Mesenchymal stem cell (in vitro differentiated cells and primary cell): ENCODE data around the gene DHODH.
"Not testable (repeated sequence)": the region's sequence is repeated elsewhere in the genome, so short reads cannot be mapped to it uniquely, and the experiment has no call there.

Experiments
- DNase-seq: peaks from one replicate; pipeline ENCODE4 v3.0.0-alpha.2; 2013
- H2AFZ ChIP-seq: one replicate; pipeline ENCODE4 v1.6.1; 2013; ENCODE audit warnings: low read depth, mild to moderate bottlenecking, control low read depth, inconsistent platforms, low read length, moderate library complexity
- H2AK5ac ChIP-seq: 2 replicates; pipeline ENCODE4 v1.6.1; 2013; ENCODE audit warnings: low read length, moderate library complexity, mild to moderate bottlenecking, inconsistent platforms; ENCODE audit not compliant: severe bottlenecking
- H2BK120ac ChIP-seq: one replicate; pipeline ENCODE4 v1.6.1; 2013; ENCODE audit warnings: low read depth, mild to moderate bottlenecking, inconsistent platforms, low read length, moderate library complexity
- H2BK12ac ChIP-seq, 2 experiments: one replicate each; pipeline ENCODE4 v1.6.1; 2013; ENCODE audit warnings: inconsistent platforms in 2 of 2, low read length in 2 of 2, mild to moderate bottlenecking in 2 of 2, moderate library complexity in 2 of 2, control low read depth in 1 of 2
- H2BK15ac ChIP-seq: one replicate; pipeline ENCODE4 v1.6.1; 2013; ENCODE audit warnings: mild to moderate bottlenecking, low read depth, inconsistent platforms; ENCODE audit not compliant: poor library complexity, severe bottlenecking
- H2BK5ac ChIP-seq: 2 replicates; pipeline ENCODE4 v1.6.1; 2013; ENCODE audit warnings: low read depth, mild to moderate bottlenecking, low read length, control low read depth, inconsistent platforms; ENCODE audit not compliant: poor library complexity, severe bottlenecking
- H3K14ac ChIP-seq, 2 experiments: one replicate each; pipeline ENCODE4 v1.6.1; 2013; ENCODE audit warnings: inconsistent platforms in 2 of 2, low read length in 2 of 2, control low read depth in 1 of 2, mild to moderate bottlenecking in 1 of 2, moderate library complexity in 1 of 2
- H3K18ac ChIP-seq, 2 experiments: one replicate each; pipeline ENCODE4 v1.6.1; 2013; ENCODE audit warnings: inconsistent platforms in 2 of 2, low read length in 2 of 2, control low read depth in 1 of 2, low read depth in 1 of 2, mild to moderate bottlenecking in 1 of 2
- H3K23ac ChIP-seq, 2 experiments: one replicate each; pipeline ENCODE4 v1.6.1; 2013; ENCODE audit warnings: inconsistent platforms in 2 of 2, low read length in 2 of 2, mild to moderate bottlenecking in 2 of 2, moderate library complexity in 2 of 2, control low read depth in 1 of 2
- H3K27ac ChIP-seq: 2 replicates; pipeline ENCODE4 v1.5.1; 2013; ENCODE audit warnings: mild to moderate bottlenecking, moderate library complexity, low read length, control low read depth, inconsistent platforms; ENCODE audit not compliant: poor library complexity, severe bottlenecking
- H3K27me3 ChIP-seq, 2 experiments: 2 replicates each; pipeline versions ENCODE4 v1.6.1 to v1.7.0; 2013; ENCODE audit warnings: low read length in 2 of 2, mild to moderate bottlenecking in 2 of 2, moderate library complexity in 2 of 2, control low read depth in 1 of 2, inconsistent platforms in 1 of 2; ENCODE audit not compliant: control insufficient read depth in 1 of 2, insufficient read depth in 1 of 2
- H3K36me3 ChIP-seq, 2 experiments: 2 replicates each; pipeline versions ENCODE4 v1.6.1 to v1.7.0; 2013; ENCODE audit warnings: low read length in 2 of 2, control low read depth in 1 of 2, inconsistent platforms in 1 of 2, low read depth in 1 of 2, mild to moderate bottlenecking in 1 of 2; ENCODE audit not compliant: insufficient read depth in 2 of 2, control insufficient read depth in 1 of 2
- H3K4ac ChIP-seq, 2 experiments: one replicate each; pipeline ENCODE4 v1.6.1; 2013; ENCODE audit warnings: inconsistent platforms in 2 of 2, low read length in 2 of 2, mild to moderate bottlenecking in 2 of 2, moderate library complexity in 2 of 2, control low read depth in 1 of 2, low read depth in 1 of 2
- H3K4me1 ChIP-seq: 2 replicates; pipeline ENCODE4 v1.6.1; 2013; ENCODE audit warnings: low read depth, low read length, control low read depth; ENCODE audit not compliant: control insufficient read depth, insufficient read depth
- H3K4me2 ChIP-seq: 2 replicates; pipeline ENCODE4 v1.6.1; 2013; ENCODE audit warnings: low read length, mild to moderate bottlenecking, inconsistent platforms; ENCODE audit not compliant: poor library complexity, severe bottlenecking
- H3K4me3 ChIP-seq, 2 experiments: 2 replicates each; pipeline versions ENCODE4 v1.5.1 to v1.7.0; 2013; ENCODE audit warnings: low read length in 2 of 2, mild to moderate bottlenecking in 2 of 2, control low read depth in 1 of 2, low read depth in 1 of 2; ENCODE audit not compliant: insufficient read depth in 1 of 2
- H3K79me1 ChIP-seq: replicated peaks from 2 replicates; pipeline ENCODE4 v1.6.1; 2013; ENCODE audit warnings: mild to moderate bottlenecking, control low read depth, low read length, inconsistent platforms; ENCODE audit not compliant: poor library complexity, severe bottlenecking
- H3K9ac ChIP-seq: 2 replicates; pipeline ENCODE4 v1.7.0; 2013; ENCODE audit warnings: mild to moderate bottlenecking, low read length, moderate library complexity
- H3K9me3 ChIP-seq: 2 replicates; pipeline ENCODE4 v1.7.0; 2013; ENCODE audit warnings: mild to moderate bottlenecking, low read length; ENCODE audit not compliant: control insufficient read depth
- H4K8ac ChIP-seq: one replicate; pipeline ENCODE4 v1.6.1; 2013; ENCODE audit warnings: inconsistent platforms, mild to moderate bottlenecking, low read length, moderate library complexity
- H4K91ac ChIP-seq: one replicate; pipeline ENCODE4 v1.6.1; 2013; ENCODE audit warnings: mild to moderate bottlenecking, low read length, inconsistent platforms
- WGBS: methylation state at CpG from one replicate; pipeline ENCODE4 v1.1.7; 2013; ENCODE audit warnings: mixed read lengths; 5-methylcytosine and 5-hydroxymethylcytosine counted together

The DHODH gene

GRCh38 chr16:72057313-72057712, 48.8 kb downstream of the DHODH start:
- not testable (repeated sequence) for H3K4me1 ChIP-seq

GRCh38 chr16:72059060-72059459, 50.5 kb downstream of the DHODH start:
- not testable (repeated sequence) for H3K14ac ChIP-seq, H2BK5ac ChIP-seq, H2AFZ ChIP-seq, H3K18ac ChIP-seq, H3K4ac ChIP-seq, H3K9me3 ChIP-seq, DNase-seq, H3K4me2 ChIP-seq, H2AK5ac ChIP-seq, H3K27ac ChIP-seq, H3K4me1 ChIP-seq, H3K9ac ChIP-seq, H2BK15ac ChIP-seq, H3K23ac ChIP-seq, H4K8ac ChIP-seq, H4K91ac ChIP-seq, H3K79me1 ChIP-seq, H3K4me3 ChIP-seq, H3K27me3 ChIP-seq, H3K36me3 ChIP-seq, H2BK12ac ChIP-seq, H2BK120ac ChIP-seq
- WGBS: 94% methylated on average over 6 of the region's 7 CpGs

More at GRCh38 chr16:72057313-72057712, 48.8 kb downstream of the DHODH start:
- not testable (repeated sequence) for H3K36me3 ChIP-seq, H2BK120ac ChIP-seq, H3K23ac ChIP-seq, H2AK5ac ChIP-seq, H4K91ac ChIP-seq, H3K9me3 ChIP-seq, H2AFZ ChIP-seq, H3K27ac ChIP-seq, DNase-seq, H3K4me2 ChIP-seq, H3K9ac ChIP-seq, H4K8ac ChIP-seq, H3K18ac ChIP-seq, H2BK15ac ChIP-seq, H3K27me3 ChIP-seq, H3K79me1 ChIP-seq, H3K4me3 ChIP-seq, H2BK12ac ChIP-seq, H2BK5ac ChIP-seq, H3K14ac ChIP-seq, H3K4ac ChIP-seq
- WGBS: no CpG with 5 or more reads among the region's 6 CpGs

- H3K27me3 ChIP-seq: no peaks in the 10 kb centered on the region
- no peaks in the 10 kb centered on the region for H3K79me1 ChIP-seq
- no peak overlapping the region for H3K4me2 ChIP-seq
- H3K36me3 ChIP-seq: no peaks in the 10 kb centered on the region
- no peak overlapping the region for H3K4me3 ChIP-seq
- H4K8ac ChIP-seq: no peak overlapping the region
- 91% methylated on average over 9 of the region's 9 CpGs for WGBS
- no peak overlapping the region for H3K4ac ChIP-seq
- H4K91ac ChIP-seq: no peak overlapping the region
- no peaks in the 10 kb centered on the region for H3K9me3 ChIP-seq
- no peak overlapping the region for H3K18ac ChIP-seq
- no peak overlapping the region for H2BK15ac ChIP-seq
- H3K27ac ChIP-seq: no peak overlapping the region
- no peak overlapping the region for H2AFZ ChIP-seq
- H2BK120ac ChIP-seq: no peak overlapping the region
- no peak overlapping the region for H3K14ac ChIP-seq
- no peaks in the 10 kb centered on the region for H3K4me1 ChIP-seq
- no peak overlapping the region for H2BK12ac ChIP-seq
- no peak overlapping the region for H2BK5ac ChIP-seq
- H2AK5ac ChIP-seq: no peak overlapping the region
- H3K23ac ChIP-seq: no peak overlapping the region
- H3K9ac ChIP-seq: no peak overlapping the region
- no peak for DNase-seq
Observed at GRCh38 chr16:72060405-72060804, 51.9 kb downstream of the DHODH start.

- DNase-seq: no peak
- H3K4ac ChIP-seq: no peak overlapping the region
Observed at GRCh38 chr16:72061564-72061963, 53.0 kb downstream of the DHODH start.

More at GRCh38 chr16:72061564-72061963, 53.0 kb downstream of the DHODH start:
- no peaks in the 10 kb centered on the region for H3K4me1 ChIP-seq
- no peak overlapping the region for H2BK5ac ChIP-seq
- no peak overlapping the region for H4K91ac ChIP-seq
- H3K9ac ChIP-seq: no peak overlapping the region
- H2BK12ac ChIP-seq: no peak overlapping the region
- H3K4me3 ChIP-seq: no peak overlapping the region
- H3K18ac ChIP-seq: no peak overlapping the region
- no peak overlapping the region for H3K23ac ChIP-seq
- H3K14ac ChIP-seq: no peak overlapping the region
- H3K27ac ChIP-seq: no peak overlapping the region
- no peaks in the 10 kb centered on the region for H3K27me3 ChIP-seq
- no peak overlapping the region for H4K8ac ChIP-seq
- no peaks in the 10 kb centered on the region for H3K79me1 ChIP-seq
- H2AK5ac ChIP-seq: no peak overlapping the region
- H3K9me3 ChIP-seq: no peaks in the 10 kb centered on the region
- no peaks in the 10 kb centered on the region for H3K36me3 ChIP-seq
- H2BK15ac ChIP-seq: no peak overlapping the region
- 89% methylated on average over 1 of the region's 1 CpG for WGBS
- H2BK120ac ChIP-seq: no peak overlapping the region
- no peak overlapping the region for H3K4me2 ChIP-seq
- H2AFZ ChIP-seq: no peak overlapping the region
